Astrocyte (in vitro differentiated cells and primary cell): ENCODE results near the gene ELOVL7. TPM values are rescaled to one million over a fixed set of nuclear protein-coding genes. Genes with fewer than 3 reads are reported as not detected.
"Not testable (repeated sequence)": the region's sequence is repeated elsewhere in the genome, so short reads cannot be mapped to it uniquely, and the experiment has no call there.

Source experiments
- DNase-seq: peaks from one replicate; pipeline ENCODE4 v3.0.0-alpha.2; 2010; ENCODE audit warnings: low read depth
- FAIRE-seq: peaks from 2 replicates; lab custom pipeline; 2011; peaks lifted over from hg19 to GRCh38; lab: Jason Lieb, UNC
- H2AFZ ChIP-seq: 2 replicates; pipeline ENCODE4 v1.6.0; 2012; ENCODE audit warnings: low read depth, low read length, inconsistent platforms
- H3K27ac ChIP-seq: 2 replicates; pipeline ENCODE4 v1.5.1; 2011; ENCODE audit warnings: low read depth, low read length, inconsistent platforms
- H3K27me3 ChIP-seq: 2 replicates; pipeline ENCODE4 v1.6.0; 2011; ENCODE audit warnings: low read length, inconsistent platforms; ENCODE audit not compliant: insufficient read depth
- H3K36me3 ChIP-seq: 2 replicates; pipeline ENCODE4 v1.5.1; 2011; ENCODE audit warnings: low read length, inconsistent platforms; ENCODE audit not compliant: insufficient read depth
- H3K4me1 ChIP-seq: 2 replicates; pipeline ENCODE4 v1.5.1; 2011; ENCODE audit warnings: low read length, inconsistent platforms; ENCODE audit not compliant: insufficient read depth
- H3K4me2 ChIP-seq: 2 replicates; pipeline ENCODE4 v1.6.0; 2012; ENCODE audit warnings: low read length, inconsistent platforms
- H3K4me3 ChIP-seq: 2 replicates; pipeline ENCODE4 v1.5.1; 2011; ENCODE audit warnings: low read depth, mild to moderate bottlenecking, low read length, inconsistent platforms; ENCODE audit not compliant: insufficient read depth
- H3K79me2 ChIP-seq: 2 replicates; pipeline ENCODE4 v1.6.0; 2012; ENCODE audit warnings: mild to moderate bottlenecking, low read length, inconsistent platforms; ENCODE audit not compliant: insufficient read depth
- H3K9ac ChIP-seq: 2 replicates; pipeline ENCODE4 v1.6.0; 2012; ENCODE audit warnings: mild to moderate bottlenecking, low read length, inconsistent platforms
- H3K9me3 ChIP-seq: 2 replicates; pipeline ENCODE4 v1.5.1; 2012; ENCODE audit warnings: low read depth, mild to moderate bottlenecking, low read length, inconsistent platforms; ENCODE audit not compliant: insufficient read depth
- H4K20me1 ChIP-seq: 2 replicates; pipeline ENCODE4 v1.6.0; 2012; ENCODE audit warnings: low read length, inconsistent platforms; ENCODE audit not compliant: insufficient read depth
- H3K27ac Mint-ChIP-seq: one replicate; pipeline ENCODE4 v1.8.0; 2021; ENCODE audit warnings: mild to moderate bottlenecking, mixed read lengths; ENCODE audit not compliant: unreplicated experiment
- H3K27me3 Mint-ChIP-seq: one replicate; pipeline ENCODE4 v1.8.0; 2021; ENCODE audit warnings: low read depth, mixed read lengths; ENCODE audit not compliant: unreplicated experiment
- H3K36me3 Mint-ChIP-seq: one replicate; pipeline ENCODE4 v1.8.0; 2021; ENCODE audit warnings: low read depth, mixed read lengths; ENCODE audit not compliant: unreplicated experiment
- H3K4me1 Mint-ChIP-seq: one replicate; pipeline ENCODE4 v1.8.0; 2021; ENCODE audit warnings: low read depth, mixed read lengths; ENCODE audit not compliant: unreplicated experiment
- H3K4me3 Mint-ChIP-seq: one replicate; pipeline ENCODE4 v1.8.0; 2021; ENCODE audit warnings: mild to moderate bottlenecking, moderate library complexity, mixed read lengths; ENCODE audit not compliant: unreplicated experiment
- H3K9me3 Mint-ChIP-seq: one replicate; pipeline ENCODE4 v1.8.0; 2021; ENCODE audit warnings: mild to moderate bottlenecking, mixed read lengths; ENCODE audit not compliant: unreplicated experiment
- CTCF ChIP-seq: IDR thresholded peaks from 2 replicates; pipeline ENCODE4 v1.5.1; 2011; ENCODE audit warnings: low read depth, mild to moderate bottlenecking, inconsistent platforms, low read length, moderate library complexity; ENCODE audit not compliant: insufficient read depth
- EZH2 ChIP-seq: IDR thresholded peaks from 2 replicates; pipeline ENCODE4 v1.6.1; 2012; ENCODE audit warnings: mild to moderate bottlenecking, low read length, inconsistent platforms; ENCODE audit not compliant: insufficient read depth
- total RNA-seq: library from RNA; stranded (reverse); gene quantifications from 2 replicates; pipeline ENCODE4 v1.2.1, GENCODE V29; 2021

The ELOVL7 gene
- total RNA-seq, 1 donor from 2014 or later: 1.0 TPM

GRCh38 chr5:60820593-60821487 is 23.2 kb downstream of the ELOVL7 start:
- Histone ChIP-seq H3K27ac (no peak overlapping the region), H3K79me2 (no peaks in the 10 kb centered on the region), H3K4me3 (no peak overlapping the region), H4K20me1 (no peaks in the 10 kb centered on the region), H2AFZ (no peak overlapping the region), H3K36me3 (no peaks in the 10 kb centered on the region), H3K4me2 (no peak overlapping the region), H3K4me1 (no peaks in the 10 kb centered on the region), H3K27me3 (no peaks in the 10 kb centered on the region), H3K9me3 (no peaks in the 10 kb centered on the region), H3K9ac (no peak overlapping the region)
- FAIRE-seq: no peak
- no peaks in the 10 kb centered on the region for H3K27me3 Mint-ChIP-seq
- H3K9me3 Mint-ChIP-seq: no peaks in the 10 kb centered on the region
- no peak for DNase-seq
- no peak overlapping the region for H3K4me3 Mint-ChIP-seq
- peaks cover under 1% of the 10 kb centered on the region for H3K4me1 Mint-ChIP-seq
- no peak for TF ChIP-seq CTCF
- H3K27ac Mint-ChIP-seq: no peak overlapping the region
- H3K36me3 Mint-ChIP-seq: no peaks in the 10 kb centered on the region

- not testable (repeated sequence) for H3K4me2 ChIP-seq, H3K9me3 Mint-ChIP-seq, H3K27me3 ChIP-seq, H3K4me3 ChIP-seq, H3K27me3 Mint-ChIP-seq, H3K4me1 ChIP-seq, H3K27ac Mint-ChIP-seq, H3K36me3 ChIP-seq, H3K9me3 ChIP-seq, H4K20me1 ChIP-seq, DNase-seq, H3K4me3 Mint-ChIP-seq, H3K27ac ChIP-seq, H3K79me2 ChIP-seq, H3K9ac ChIP-seq, H2AFZ ChIP-seq, H3K4me1 Mint-ChIP-seq, FAIRE-seq, H3K36me3 Mint-ChIP-seq
Measured at GRCh38 chr5:60816138-60816537, 27.9 kb downstream of the ELOVL7 start.

DNA sequence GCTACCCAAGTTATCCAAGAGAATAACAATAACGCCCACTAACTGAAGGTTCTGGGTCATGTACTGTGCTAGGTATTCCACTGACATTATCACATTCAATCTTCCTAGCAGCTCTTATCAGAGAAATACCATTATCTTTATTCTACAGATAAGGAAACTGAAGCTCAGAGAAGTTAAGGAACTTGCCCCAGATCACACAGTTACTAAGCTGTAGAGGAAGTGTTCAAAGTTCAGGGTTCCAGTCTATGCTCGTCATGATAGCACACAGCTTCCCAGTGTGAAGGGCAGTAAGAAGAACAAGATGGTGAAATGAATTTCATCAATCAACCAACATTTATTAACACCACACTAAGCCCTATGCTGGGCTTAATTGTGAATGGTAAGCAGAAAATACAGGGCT is 29.6 kb downstream of the ELOVL7 start:
- FAIRE-seq (no peak), DNase-seq (no peak)
- no peaks in the 10 kb centered on the region for H3K36me3 ChIP-seq
- H3K79me2 ChIP-seq: no peaks in the 10 kb centered on the region
- no peak overlapping the region for H3K4me3 ChIP-seq
- no peaks in the 10 kb centered on the region for H4K20me1 ChIP-seq
- no peak overlapping the region for H3K4me2 ChIP-seq
- TF ChIP-seq CTCF (no peak), EZH2 (no peak)
- Mint-ChIP-seq H3K9me3 (no peaks in the 10 kb centered on the region), H3K27me3 (no peaks in the 10 kb centered on the region), H3K36me3 (no peaks in the 10 kb centered on the region), H3K27ac (no peak overlapping the region), H3K4me1 (peaks cover 21% of the 10 kb centered on the region), H3K4me3 (no peak overlapping the region)
- H3K9ac ChIP-seq: no peak overlapping the region
- no peaks in the 10 kb centered on the region for H3K4me1 ChIP-seq
- H3K9me3 ChIP-seq: no peaks in the 10 kb centered on the region
- no peaks in the 10 kb centered on the region for H3K27me3 ChIP-seq
- H2AFZ ChIP-seq: no peak overlapping the region
- H3K27ac ChIP-seq: no peak overlapping the region
